Fibroblast of the aortic adventitia (primary cell): Measurements from ENCODE around the gene TAF12. TPM values are rescaled to one million over a fixed set of nuclear protein-coding genes. Genes with fewer than 3 reads are reported as not detected.
"Not testable (repeated sequence)": the region's sequence is repeated elsewhere in the genome, so short reads cannot be mapped to it uniquely, and the experiment has no call there.

ENCODE experiments used
- DNase-seq: peaks from one replicate; pipeline ENCODE4 v3.0.0-alpha.2; 2010; ENCODE audit warnings: low read depth
- H3K4me3 ChIP-seq: 2 replicates; pipeline ENCODE4 v1.5.1; 2011; ENCODE audit warnings: low read depth, mild to moderate bottlenecking, control low read depth, low read length, moderate library complexity
- CTCF ChIP-seq: IDR thresholded peaks from 2 replicates; pipeline ENCODE4 v1.5.1; 2011; ENCODE audit warnings: mild to moderate bottlenecking, low read length, control low read depth, inconsistent platforms; ENCODE audit not compliant: insufficient read depth
- total RNA-seq: library from RNA; depleted of rRNA; stranded (reverse); fragments of >200 nt; gene quantifications from 2 replicates; pipeline ENCODE4 v1.2.3, GENCODE V29; 2012; ENCODE audit warnings: low replicate concordance

The TAF12 gene
- total RNA-seq = 26.2 and 36.0 TPM in 2 replicates

GRCh38 chr1:28642847-28643635 is at the start of gene TAF12:
Gene TAF12 (minus strand): TSS chr1:28643067. CDS start chr1:28622081, 20,986 bp downstream.
- peak; percentile 95 for DNase-seq
- H3K4me3 ChIP-seq = peak within 1 kb of the TSS; percentile 97
- no peak for TF ChIP-seq CTCF

GRCh38 chr1:28691627-28692026 is 48.8 kb upstream of the TAF12 start:
- H3K4me3 ChIP-seq = not testable (repeated sequence)

GRCh38 chr1:28684937-28685336 is 42.1 kb upstream of the TAF12 start:
- DNase-seq = no peak
- no peak for TF ChIP-seq CTCF

More at GRCh38 chr1:28691627-28692026, 48.8 kb upstream of the TAF12 start:
- not testable (repeated sequence) for DNase-seq

GRCh38 chr1:28682840-28683239 is 40.0 kb upstream of the TAF12 start:
- H3K4me3 ChIP-seq = no peak overlapping the region
- no peak for TF ChIP-seq CTCF
- no peak for DNase-seq

More at GRCh38 chr1:28684937-28685336, 42.1 kb upstream of the TAF12 start:
- H3K4me3 ChIP-seq = no peak overlapping the region

- peak; percentile 48 for DNase-seq
- H3K4me3 ChIP-seq = no peak overlapping the region
- no peak for TF ChIP-seq CTCF
Observed at GRCh38 chr1:28680151-28680550, 37.3 kb upstream of the TAF12 start.

- TF ChIP-seq CTCF = no peak
- no peak for DNase-seq
- H3K4me3 ChIP-seq = no peak overlapping the region
Observed at GRCh38 chr1:28675924-28676257, 33.0 kb upstream of the TAF12 start.

GRCh38 chr1:28672971-28673370 is 30.1 kb upstream of the TAF12 start:
- DNase-seq = not testable (repeated sequence)

GRCh38 chr1:28671254-28671780 is 28.4 kb upstream of the TAF12 start:
- DNase-seq = no peak
- TF ChIP-seq CTCF = no peak
- no peak overlapping the region for H3K4me3 ChIP-seq

More at GRCh38 chr1:28672971-28673370, 30.1 kb upstream of the TAF12 start:
- H3K4me3 ChIP-seq = not testable (repeated sequence)
